Dermis lymphatic vessel endothelial cell (primary cell): ENCODE results near the gene FRG2C. TPM values are rescaled to one million over a fixed set of nuclear protein-coding genes. Genes with fewer than 3 reads are reported as not detected.

Experiments
- total RNA-seq: library from RNA; depleted of rRNA; stranded (reverse); fragments of >200 nt; gene quantifications from 2 replicates; pipeline ENCODE4 v1.2.1, GENCODE V29; 2014

Gene FRG2C
- not detected in 2 replicates for total RNA-seq

DNA sequence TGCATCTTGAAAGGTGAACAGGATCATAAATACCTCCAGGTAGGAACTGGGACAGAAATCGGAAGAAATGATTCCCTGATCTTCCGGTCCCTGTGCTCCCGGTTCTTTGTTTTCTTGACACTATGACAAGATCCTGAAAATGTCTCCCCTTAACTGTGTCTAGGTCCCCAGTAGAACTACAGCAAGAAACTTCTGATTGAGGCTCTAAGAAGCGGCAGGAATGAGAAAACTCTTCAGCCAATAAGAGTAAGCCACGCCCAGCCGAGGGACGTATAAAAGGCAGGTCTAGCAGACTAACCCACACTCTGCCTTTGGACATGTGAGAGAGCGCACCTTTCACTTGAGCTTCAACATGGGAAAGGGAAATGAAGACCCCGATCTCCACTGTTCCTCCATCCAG, at the start of gene FRG2C:
FRG2C (plus strand) TSS at position 301 of the 400 bp plus-strand sequence; CDS start at position 353, 52 bp downstream.

Other genes with a start within 250 kb of the FRG2C start
- gene ZNF717, start 121.2 kb downstream of the FRG2C start, total RNA-seq = 6.8 and 10.5 TPM in 2 replicates